ENCODE data around the gene STPG4. TPM values are rescaled to one million over a fixed set of nuclear protein-coding genes. Genes with fewer than 3 reads are reported as not detected.
"Not testable (repeated sequence)": the region's sequence is repeated elsewhere in the genome, so short reads cannot be mapped to it uniquely, and the experiment has no call there.

Gene STPG4, protein sequence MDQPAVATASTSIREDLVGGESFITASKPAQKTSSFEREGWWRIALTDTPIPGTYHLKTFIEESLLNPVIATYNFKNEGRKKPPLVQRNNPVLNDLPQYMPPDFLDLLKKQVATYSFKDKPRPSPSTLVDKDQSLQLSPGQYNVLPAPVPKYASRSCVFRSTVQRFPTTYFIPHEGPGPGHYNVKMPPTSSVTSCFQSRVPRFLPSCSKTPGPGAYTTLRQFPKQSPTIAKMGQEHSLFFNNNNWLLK
- polyA plus RNA-seq (ENCODE audit: insufficient read length in 4 of 4), result under 1 TPM in 1 of 4 donors, not detected in 3; 0.22 TPM

DNA sequence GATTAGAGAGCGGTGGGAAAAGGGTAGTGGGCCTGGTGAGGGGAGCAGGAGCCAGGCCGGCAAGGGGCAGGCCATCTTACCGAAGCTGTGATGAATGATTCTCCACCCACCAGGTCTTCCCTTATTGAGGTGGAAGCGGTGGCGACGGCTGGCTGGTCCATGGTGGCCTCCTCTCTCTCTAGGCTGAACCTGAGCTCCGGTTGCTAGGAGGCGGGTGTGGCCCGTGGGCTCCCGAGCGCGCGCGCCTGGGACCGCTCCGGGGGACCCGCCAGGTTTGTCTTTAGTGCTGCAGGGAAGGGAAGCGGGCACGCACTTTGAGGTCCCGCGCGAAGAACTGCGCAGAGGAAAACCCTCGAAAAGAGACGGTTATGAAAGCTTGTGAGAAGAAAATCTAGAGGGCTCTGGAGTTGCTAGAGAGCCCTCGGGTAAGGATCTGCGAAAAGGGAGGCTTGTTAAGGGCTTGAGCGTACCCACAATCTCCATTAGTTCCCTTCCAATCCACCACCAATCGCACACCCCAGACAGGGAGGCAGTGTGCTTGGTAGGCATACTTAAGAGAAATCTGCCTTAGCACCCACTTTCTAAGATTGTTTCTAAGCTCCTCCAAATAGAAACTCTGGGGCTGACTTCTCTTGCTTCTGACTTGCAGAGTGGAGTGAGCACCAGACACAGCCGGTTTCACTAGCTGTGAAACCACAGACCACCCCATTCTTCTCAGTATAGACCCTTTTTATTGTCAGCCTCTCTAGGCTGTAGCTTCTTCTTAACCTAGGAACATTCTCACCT, at the start of gene STPG4:
TSS of gene STPG4 (minus strand) at position 218 of the 786 bp plus-strand sequence. CDS start at position 161, 57 bp downstream.
- DNase-seq (ENCODE audit: low read depth in 4 of 4, low spot score in 2 of 4), result no peak

DNA sequence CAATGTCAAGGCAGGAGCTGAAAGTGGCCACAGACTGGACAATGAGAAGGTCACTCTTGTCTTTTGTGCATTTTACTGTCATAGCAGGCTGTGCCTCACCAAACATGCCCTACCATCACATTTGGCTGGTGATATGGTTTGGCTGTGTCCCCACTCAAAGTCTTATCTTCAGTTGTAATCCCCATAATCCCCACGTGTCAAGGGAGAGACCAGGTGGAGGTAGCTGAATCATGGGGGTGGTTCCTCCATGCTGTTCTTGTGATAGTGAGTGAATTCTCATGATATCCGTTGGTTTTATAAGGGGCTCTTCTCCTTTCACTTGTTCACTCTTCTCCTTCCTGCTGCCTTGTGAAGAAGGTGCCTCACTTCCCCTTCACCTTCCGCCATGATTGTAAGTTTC, 49.6 kb upstream of the STPG4 start:
- DNase-seq (ENCODE audit: low read depth in 4 of 4, low spot score in 2 of 4), result no peak

DNA sequence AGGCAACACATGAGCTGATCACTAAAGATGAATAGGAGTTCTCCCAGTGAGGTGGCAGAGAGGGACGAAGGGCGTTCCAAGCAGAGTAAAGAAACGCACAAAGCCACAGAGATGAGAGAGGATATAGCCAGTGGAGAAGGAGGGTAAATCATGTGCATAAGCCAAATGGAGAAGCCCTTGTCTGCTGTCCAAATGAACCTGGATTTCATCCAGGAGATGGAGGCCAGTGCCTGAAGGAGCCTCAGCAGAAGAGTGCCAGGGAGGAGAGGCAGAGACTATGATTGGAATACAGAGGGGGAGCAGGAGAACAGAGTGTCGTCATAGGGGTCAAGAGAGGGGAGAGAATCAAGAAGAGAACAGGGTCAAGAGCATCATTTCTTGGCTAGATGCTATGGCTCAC, 48.9 kb upstream of the STPG4 start:
- no peak for DNase-seq (ENCODE audit: low read depth in 4 of 4, low spot score in 2 of 4)

DNA sequence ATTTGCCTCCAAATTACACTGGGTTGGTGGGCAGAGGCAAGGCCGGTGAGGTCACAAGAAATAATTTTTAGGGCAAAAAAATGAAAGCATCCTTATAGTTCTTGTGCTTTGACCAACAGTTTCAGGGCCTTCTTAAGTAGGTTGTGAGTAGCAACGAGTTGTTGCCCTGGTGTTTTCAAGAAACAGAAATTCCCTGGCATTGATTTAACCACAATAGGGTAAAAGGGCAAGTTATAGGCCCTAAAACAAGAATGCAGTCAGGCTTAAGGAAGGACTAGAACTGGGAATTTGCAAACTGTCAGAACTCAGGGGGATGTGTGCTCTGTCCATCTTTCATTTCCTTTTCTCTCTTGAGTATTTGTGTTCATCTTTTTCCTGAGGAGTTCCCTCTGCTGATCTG, 46.1 kb upstream of the STPG4 start:
- no peak for DNase-seq (ENCODE audit: low read depth in 4 of 4, low spot score in 2 of 4)

DNA sequence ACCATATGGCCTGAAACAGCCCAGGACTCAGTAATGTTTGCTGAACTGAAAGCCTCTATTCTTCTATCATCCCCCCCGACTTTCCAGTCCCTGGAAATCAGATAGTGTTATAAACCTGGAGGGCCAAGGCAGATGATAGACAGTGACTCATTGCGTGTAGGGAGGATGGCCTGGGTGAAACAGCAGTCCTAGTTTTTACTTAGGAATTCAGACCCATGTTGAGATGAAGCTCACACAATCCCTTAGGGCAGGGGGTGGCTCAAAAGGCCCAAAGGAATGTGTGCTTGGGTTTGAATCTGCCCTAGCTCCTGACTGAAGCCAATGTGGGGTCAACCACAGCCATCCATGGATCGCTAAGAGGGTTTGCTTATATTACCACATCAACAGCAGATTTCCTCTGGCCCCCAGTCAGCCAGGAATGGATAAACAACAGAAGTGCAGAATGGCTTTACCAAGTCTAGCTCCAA, 43.9 kb upstream of the STPG4 start:
- no peak for DNase-seq (ENCODE audit: low read depth in 4 of 4, low spot score in 2 of 4)

DNA sequence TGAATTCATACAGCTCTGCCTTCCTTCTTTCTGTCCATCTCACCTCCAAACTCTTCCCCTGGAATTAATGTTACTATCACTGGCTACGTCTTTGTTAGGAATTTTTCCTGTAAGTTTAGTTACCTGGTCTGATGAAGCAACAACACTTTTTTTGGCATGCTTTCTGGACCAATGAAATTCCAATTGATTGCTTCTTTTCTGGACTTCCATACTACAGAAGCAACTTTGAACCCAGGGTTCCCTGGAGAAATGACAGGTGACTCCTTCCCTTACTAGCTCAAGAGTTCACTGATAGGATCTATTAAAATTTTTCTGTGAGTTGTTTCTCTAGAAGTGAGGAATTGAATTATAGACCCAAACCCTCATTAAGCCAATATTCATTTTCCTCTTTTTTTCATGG, 41.4 kb upstream of the STPG4 start:
- no peak for DNase-seq (ENCODE audit: low read depth in 4 of 4, low spot score in 2 of 4)

DNA sequence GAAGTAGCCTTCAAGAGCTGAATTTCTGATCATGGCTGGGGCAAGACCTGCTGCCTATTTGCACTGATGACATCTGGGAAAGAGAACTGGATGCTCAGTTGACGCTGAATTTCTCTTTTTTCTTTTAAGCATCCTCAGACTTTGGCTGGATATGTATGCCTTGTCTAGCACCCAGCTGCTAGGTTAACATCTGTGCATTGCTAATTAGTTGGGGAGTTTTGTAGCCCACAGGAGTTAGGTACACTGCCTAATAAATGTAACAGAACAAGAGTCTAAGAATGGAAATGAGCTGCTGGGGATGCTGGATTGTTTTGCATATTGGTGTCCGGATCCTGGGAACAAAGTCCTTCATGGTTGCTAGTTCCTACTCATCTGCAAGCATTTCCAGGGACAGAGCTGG, 40.9 kb upstream of the STPG4 start:
- DNase-seq (ENCODE audit: low read depth in 4 of 4, low spot score in 2 of 4), result no peak

DNA sequence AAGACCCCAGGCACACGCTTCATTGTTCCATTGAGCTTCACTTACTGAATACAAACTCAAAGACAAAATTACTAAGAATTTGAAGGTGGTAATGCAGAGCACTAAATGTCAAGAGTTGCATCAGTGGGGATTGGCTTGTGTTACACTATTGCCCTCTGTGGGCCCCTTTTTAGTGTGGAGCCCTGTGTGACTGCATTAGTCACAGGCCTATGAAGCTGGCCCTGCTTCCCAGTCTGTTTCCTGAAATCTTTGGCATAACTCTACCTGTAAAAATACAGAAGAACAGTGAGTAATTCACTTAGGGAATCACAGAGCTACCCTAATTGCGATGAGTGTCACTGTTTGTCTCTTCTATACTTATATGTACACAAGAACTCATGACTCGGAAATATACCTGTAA, 40.0 kb upstream of the STPG4 start:
- DNase-seq (ENCODE audit: low read depth in 4 of 4, low spot score in 2 of 4), result no peak

DNA sequence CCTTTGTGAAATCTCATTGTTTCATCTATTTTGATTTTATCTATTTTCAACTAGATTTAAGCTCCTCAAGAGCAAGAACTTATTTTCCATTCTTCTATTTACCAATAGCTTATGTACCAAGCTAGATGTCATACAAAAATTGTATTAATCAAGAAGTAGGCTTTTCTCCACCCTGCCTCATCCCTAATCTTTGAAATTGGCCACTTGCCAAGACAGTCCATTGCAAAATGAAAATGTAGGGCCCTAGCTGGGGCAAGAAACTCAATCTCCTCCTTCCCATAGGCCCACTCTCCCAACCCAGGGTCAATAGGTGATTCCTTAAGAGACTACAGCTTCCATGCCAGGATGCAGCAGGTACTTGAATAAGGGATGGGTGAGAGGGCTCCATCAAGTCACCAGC, 39.3 kb upstream of the STPG4 start:
- no peak for DNase-seq (ENCODE audit: low read depth in 4 of 4, low spot score in 2 of 4)

DNA sequence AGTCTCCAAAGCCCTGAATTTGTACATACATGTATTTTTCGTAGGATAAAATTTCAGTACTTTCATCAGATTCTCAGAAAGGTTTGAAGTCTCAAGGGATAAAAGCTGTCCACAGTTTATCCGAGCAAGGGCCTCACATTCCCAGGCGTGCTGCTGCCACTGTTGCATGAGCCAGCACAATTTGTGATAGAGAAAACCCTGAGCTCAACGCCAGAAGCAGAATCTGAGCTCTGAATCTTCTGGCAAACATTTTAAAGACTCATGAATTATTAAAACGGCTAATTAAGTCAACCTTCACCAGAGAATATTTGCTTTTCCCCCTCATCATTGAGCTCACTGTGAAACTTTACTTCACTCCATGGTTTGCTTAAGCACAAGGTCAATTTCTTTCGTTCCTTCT, 38.5 kb upstream of the STPG4 start:
- no peak for DNase-seq (ENCODE audit: low read depth in 4 of 4, low spot score in 2 of 4)

DNA sequence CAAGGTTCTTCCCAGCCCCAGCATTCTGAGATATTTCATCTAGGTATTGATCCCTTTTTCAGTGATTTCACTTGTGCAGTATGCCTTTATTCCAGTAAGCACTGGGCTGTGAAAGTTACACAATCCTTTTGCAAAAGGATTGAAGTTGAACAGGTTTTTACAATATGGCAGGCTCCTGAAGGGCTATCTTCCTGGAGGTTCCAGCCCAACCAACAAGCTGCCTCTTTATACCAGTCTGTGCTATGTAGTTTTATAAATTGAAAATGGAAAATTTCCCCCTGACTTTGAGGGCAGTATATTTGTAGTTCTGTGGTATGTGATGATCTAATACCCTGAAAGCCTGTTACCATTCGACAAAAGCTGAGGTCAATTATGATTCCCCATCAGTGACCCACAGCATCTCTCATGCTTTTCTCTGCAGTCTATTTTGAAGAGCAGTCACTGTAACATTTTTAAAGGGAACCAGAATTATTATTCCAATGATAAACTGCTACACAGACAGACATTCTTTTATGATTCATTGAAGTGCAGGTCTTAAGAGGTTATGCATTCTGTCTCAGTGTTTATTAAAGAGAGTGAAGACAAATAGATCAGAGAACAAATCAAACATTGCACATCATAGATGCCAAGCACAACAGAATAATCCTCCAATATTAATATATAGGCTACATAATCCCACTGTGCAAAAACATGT, 35.2 kb upstream of the STPG4 start:
- no peak for DNase-seq (ENCODE audit: low read depth in 4 of 4, low spot score in 2 of 4)

DNA sequence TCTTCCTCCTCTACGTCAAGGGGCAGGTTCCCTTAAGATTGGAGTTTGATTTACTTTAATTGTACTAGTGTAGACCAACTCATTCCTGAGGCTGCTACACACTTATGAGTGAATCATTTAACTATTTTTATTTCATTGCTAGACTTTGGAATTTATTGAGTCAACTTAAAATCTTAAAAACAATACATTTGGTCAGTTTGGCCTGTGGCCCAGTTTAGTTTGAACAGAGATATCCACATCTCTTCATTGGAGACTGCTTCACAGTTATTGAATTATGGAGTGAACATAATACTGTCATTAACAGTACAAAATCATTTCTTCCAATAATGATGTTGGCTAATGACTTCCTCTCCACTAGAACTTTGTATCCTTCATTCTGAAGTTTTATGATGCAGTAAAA, 34.5 kb upstream of the STPG4 start:
- DNase-seq (ENCODE audit: low read depth in 4 of 4, low spot score in 2 of 4), result no peak

DNA sequence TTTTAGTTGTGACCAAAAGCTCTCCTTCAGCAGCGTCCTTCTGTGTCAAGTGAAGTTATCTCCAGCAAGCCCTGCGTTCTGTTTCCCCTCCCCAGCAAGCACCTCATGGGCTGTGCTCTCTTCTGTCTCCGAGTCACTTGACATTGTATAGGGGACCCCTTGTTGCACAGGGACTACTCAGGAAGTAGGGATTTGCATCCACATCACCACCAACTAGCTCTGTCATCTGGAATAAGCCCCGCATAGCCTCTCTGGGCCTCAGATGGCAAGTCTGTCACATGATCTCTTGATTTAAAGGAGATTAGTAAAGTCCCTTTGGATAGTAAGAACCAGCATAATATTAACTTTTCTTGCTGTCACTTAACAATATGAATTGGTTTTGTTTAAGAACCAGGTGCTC, 32.0 kb upstream of the STPG4 start:
- no peak for DNase-seq (ENCODE audit: low read depth in 4 of 4, low spot score in 2 of 4)

DNA sequence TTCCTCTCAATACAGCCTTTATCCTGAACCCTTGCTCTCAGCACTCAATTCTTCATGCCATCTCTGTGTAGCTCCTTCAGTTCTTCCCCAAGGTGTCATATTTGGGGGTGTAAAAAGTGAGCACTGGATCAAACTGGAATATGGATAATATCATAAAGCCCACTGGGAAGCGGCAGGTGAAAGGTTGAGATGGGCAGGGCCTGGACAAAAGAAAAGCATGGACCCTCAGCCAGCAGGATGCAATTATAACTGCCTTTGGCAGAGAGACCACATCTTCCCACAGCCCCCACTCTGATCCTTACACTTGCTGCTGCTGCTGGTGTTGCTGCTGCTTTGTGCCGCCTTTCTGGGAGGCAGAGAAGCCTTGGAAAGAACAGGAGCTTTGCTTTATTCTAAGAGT, 31.2 kb upstream of the STPG4 start:
- no peak for DNase-seq (ENCODE audit: low read depth in 4 of 4, low spot score in 2 of 4)

DNA sequence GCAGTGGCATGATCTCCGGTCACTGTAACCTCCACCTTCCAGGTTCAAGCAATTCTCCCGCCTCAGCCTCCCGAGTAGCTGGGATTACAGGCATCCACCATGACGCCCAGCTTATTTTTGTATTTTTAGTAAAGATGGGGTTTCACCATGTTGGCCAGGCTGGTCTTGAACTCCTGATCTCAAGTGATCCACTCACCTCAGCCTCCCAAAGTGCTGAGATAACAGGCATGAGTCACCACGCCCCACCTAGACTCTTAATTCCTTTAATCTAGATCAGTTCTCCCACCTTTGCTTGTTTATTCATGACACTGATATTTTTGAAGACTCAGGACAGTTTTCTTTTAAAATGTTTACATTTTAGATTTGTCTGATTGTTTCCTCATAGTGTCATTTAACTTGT, 30.0 kb upstream of the STPG4 start:
- not testable (repeated sequence) for DNase-seq (ENCODE audit: low read depth in 4 of 4, low spot score in 2 of 4)

DNA sequence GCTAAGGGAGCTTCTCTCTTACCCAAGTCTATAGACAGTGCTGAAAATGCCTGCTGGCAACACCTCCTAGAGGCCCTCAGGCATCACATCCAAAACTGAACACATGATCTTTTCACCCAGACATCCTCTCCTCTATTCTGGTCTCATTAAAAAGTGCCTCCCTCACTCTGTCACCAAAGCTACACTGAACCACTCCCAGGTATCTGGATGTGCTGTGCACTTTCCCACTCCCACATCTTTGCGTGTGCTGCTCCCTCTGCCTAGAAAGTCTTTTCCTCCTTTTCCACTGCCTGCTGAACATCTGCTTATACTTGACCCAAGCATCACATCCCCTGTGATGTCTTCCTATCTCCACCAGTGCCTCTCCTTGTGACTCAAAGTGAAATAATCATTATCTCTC, 26.1 kb upstream of the STPG4 start:
- no peak for DNase-seq (ENCODE audit: low read depth in 4 of 4, low spot score in 2 of 4)

DNA sequence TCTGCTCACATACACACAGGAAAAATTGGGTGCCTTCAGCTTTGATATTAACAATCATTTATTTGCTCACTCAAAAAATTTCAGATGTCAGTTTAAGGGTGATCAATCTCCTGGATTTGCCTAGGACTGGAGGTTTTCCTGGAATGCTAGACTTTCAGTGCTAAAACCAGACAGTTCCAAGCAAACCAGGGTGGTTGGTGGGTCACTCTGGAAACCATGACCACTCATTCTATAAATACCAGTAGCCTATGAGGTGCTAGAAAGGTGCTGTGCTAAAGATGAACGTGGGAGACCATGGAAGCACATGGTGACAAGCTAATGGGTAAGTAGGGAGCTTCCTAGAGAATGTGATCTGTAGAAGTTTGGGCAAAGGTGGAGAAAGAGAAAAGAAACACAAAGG, 25.4 kb upstream of the STPG4 start:
- no peak for DNase-seq (ENCODE audit: low read depth in 4 of 4, low spot score in 2 of 4)

DNA sequence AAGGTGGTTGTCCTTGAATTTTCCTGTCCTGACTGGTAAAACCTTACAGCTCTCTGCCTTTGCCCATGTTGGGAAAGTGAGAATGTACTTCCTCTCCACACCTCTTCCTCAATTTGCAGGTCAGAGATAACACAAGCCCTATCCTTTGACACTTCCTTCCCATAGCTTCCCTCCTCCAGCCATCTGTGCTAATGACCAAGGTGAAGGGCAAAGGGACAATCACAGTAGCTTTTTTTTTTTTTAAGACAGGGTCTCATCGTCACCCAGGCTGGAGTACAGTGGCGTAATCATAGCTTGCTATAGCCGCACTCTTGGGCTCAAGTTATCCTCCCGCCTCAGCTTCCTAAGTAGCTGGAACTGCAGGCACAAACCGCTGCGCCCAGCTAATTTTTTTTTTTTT, 24.3 kb upstream of the STPG4 start:
- DNase-seq (ENCODE audit: low read depth in 4 of 4, low spot score in 2 of 4), result no peak

DNA sequence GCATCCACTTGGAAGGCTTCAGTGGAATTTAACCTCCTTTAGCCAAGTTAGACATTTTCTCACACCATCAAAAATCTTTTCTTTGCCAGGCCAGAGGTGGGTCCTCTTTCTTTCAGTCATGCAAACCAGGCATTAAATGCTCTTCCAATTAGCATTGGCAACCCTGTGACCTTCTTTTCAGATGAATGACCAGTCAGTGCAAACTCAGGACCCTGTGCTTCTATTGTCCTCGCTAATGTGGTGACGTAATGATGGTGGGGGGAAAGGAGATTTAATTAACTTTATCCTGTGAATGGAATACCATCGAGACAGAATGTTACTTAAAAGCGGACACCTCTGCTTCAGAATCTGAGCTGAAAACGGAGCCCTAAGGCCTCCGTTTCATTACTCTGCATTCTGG, 23.2 kb upstream of the STPG4 start:
- DNase-seq (ENCODE audit: low read depth in 4 of 4, low spot score in 2 of 4), result no peak

DNA sequence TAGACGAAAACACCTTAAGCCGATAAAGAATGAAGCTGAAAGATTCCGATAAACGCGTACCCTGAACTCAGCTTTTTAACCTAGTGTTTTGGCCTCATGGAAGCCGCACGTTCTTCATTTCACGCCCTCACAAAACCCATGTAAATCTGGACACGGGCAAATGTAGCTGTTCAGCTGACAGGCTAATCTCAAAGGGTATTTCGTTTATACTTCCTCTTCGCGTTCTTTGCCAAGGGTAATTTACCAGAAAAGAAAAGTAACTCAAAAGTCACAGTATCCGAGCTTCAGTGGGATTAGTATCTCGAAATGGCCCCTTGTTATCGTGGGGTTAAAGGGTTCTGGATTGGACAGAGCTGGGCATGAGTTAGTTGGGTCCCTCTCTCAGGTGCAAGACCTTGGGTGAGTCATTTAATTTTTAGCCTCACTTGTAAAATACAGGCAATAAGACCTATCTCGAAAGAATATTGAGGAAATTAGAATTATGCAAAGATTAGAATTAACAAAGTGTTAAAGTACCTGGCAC, 22.0 kb upstream of the STPG4 start:
- no peak for DNase-seq (ENCODE audit: low read depth in 4 of 4, low spot score in 2 of 4)

DNA sequence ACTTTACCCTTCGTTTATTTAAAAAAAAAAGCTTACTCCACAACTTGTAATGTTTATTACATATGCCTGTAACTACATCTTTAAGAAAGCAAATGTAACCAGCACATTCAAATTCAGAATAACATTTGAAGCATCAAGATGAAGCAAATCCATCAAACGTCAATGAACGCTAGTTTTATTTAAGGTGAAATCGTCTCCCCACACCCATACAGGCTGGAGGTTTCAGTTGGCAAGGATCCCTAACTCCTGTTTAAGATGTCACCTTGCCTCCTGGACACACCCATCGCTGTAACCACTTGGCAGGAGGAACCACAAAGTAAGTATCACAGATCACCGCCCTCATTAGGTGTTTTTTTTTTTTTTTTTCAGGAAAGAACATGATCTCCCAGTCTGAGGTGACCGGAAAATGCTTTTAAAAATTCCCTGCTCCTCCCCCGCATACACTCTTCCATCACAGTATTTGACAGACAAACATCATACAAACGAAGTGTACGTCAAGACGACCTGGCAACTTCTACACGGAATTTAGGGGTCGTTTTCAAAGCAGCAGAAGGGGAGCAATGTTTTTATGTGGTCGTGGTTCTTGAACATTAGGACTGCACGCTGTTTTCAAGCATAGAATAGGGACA, 19.7 kb upstream of the STPG4 start:
- DNase-seq (ENCODE audit: low read depth in 4 of 4, low spot score in 2 of 4), result peak in 3 of 4 donors; percentile 34 to 75 (median 52)
